ENCODE data around the gene SPINK1. TPM values are rescaled to one million over a fixed set of nuclear protein-coding genes. Genes with fewer than 3 reads are reported as not detected.

SPINK1 gene
- polyA plus RNA-seq, 1 donor from 2014 or later, result not detected

Other genes with a start within 250 kb of the SPINK1 start
- gene JAKMIP2, start 48.9 kb downstream of the SPINK1 start, polyA plus RNA-seq, result 0.14 TPM
- not detected for gene SCGB3A2, start 47.0 kb upstream of the SPINK1 start, polyA plus RNA-seq
- gene C5orf46, start 74.9 kb upstream of the SPINK1 start, polyA plus RNA-seq, result not detected
- gene SPINK5, start 232.3 kb upstream of the SPINK1 start, polyA plus RNA-seq, result not detected